ENCODE results near the gene SYNGR2.
"Not testable (repeated sequence)": the region's sequence is repeated elsewhere in the genome, so short reads cannot be mapped to it uniquely, and the experiment has no call there.

The SYNGR2 gene

DNA sequence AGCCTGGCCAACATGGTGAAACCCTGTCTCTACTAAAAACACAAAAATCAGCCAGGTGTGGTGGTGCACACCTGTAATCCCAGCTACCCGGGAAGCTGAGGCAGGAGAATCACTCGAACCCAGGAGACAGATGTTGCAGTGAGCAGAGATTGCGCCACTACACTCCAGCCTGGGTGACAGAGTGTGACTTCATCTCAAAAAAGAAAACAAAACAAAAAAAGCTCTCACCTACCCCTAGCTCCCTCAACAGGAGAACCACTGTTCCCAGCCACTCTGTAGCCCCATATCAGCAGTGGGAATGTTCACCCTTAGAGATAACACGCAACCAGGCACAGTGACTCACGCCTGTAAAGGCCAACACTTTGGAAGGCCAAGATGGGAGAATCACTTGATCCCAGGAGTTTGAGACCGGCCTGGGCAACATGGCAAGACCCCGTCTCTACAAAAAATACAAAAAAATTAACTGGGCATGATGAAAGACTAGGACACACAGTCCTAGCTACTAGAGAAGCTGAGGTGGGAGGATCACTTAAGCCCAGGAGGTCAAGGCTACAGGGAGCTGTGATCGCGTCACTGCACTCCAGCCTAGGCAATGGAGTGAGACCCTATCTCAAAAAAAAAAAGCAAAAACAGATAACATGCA is 32.4 kb upstream of the SYNGR2 start:
- CTCF ChIA-PET = interaction anchor here (0.8 to 6.2 kb wide), 14 partner anchors 8 to 286 kb away, joined by 3 to 48 read pairs (median 10); partner anchors contain the start of genes SYNGR2 and TMC6
- DNase-seq (ENCODE audit: extremely low spot score) = no peak

GRCh38 chr17:78137392-78138203 is 30.8 kb upstream of the SYNGR2 start:
- DNase-seq (ENCODE audit: extremely low spot score) = no peak
- POLR2A ChIA-PET = interaction anchor here (1.0 kb wide), 1 partner anchor 38 kb away, joined by 4 read pairs; no protein-coding TSS in a partner anchor
- CTCF ChIA-PET = interaction anchor here (0.7 to 6.2 kb wide), 20 partner anchors 9 to 244 kb away, joined by 3 to 48 read pairs (median 4); partner anchors contain the start of genes C17orf99 and TMC6
- peak; percentile 67 for TF ChIP-seq CTCF (IDR thresholded peaks at IDR 0.05; ENCODE audit: control extremely low read depth, extremely low read depth, low read depth, missing control alignments)

More for the DNA sequence above, 32.4 kb upstream of the SYNGR2 start:
- POLR2A ChIA-PET = interaction anchor here (0.5 to 0.6 kb wide), 2 partner anchors 30 to 52 kb away, joined by 3 to 7 read pairs; no protein-coding TSS in a partner anchor
- no peak for TF ChIP-seq CTCF (IDR thresholded peaks at IDR 0.05; ENCODE audit: control extremely low read depth, extremely low read depth, low read depth, missing control alignments)

DNA sequence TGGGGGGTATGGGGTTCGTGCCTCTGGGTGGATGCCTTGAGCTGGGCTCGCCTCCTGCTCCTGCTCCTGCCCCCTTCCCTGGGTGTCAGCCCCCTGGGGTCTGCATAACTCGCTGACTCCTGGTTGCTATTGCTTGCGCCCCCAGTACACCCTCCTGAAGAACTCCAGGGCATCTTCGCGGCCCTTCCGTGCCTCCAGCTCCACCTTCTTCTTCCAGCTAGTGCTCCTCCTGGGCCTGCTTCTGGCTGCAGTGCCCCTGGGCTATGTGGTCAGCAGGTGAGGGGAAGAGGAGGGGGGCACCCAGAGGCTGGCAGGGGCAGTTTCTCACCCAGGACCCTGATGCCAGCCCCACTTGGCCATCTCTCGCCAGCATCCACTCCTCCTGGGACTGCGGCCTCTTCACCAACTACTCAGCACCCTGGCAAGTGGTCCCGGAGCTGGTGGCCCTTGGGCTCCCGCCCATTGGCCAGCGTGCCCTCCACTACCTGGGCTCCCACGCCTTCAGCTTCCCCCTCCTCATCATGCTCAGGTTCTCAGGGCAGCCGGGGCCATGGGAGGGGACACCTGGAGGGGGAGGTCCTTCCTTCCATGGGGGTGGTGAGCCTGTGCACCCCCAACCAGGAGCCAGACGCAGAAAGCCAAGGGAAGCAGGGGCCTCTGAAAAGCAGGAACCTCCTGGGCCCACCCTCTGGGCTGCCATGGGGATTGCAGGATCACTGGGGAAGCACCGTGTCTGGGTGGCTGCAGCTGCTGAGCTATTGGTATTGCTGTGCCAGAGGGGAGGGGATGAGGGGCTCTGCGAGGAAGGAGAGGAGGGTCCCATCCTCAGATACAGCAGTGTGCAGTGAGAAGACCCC is 29.9 kb upstream of the SYNGR2 start:
- ChIA-PET POLR2A (interaction anchor here (1.0 kb wide), 1 partner anchor 37 kb away, joined by 4 read pairs; no protein-coding TSS in a partner anchor), CTCF (interaction anchor here (0.7 to 6.2 kb wide), 15 partner anchors 8 to 243 kb away, joined by 3 to 48 read pairs (median 4); partner anchors contain the start of genes C17orf99 and TMC6)
- no peak for TF ChIP-seq CTCF (IDR thresholded peaks at IDR 0.05; ENCODE audit: control extremely low read depth, extremely low read depth, low read depth, missing control alignments)
- no peak for DNase-seq (ENCODE audit: extremely low spot score)

DNA sequence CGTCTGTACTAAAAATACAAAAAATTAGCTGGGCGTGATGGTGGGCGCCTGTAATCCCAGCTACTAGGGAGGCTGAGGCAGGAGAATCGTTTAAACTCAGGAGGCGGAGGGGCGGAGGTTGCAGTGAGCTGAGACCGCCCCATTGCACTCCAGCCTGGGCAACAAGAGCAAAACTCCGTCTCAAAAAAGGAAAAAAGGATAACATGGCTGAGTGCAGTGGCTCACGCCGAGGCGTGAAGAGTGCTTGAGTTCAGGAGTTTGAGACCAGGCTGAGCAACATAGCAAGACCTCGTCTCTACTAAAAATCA is 28.6 kb upstream of the SYNGR2 start:
- POLR2A ChIA-PET = interaction anchor here (0.5 to 1.2 kb wide), 3 partner anchors 9 to 122 kb away, joined by 3 to 4 read pairs (median 4); partner anchors contain the start of gene TMC8
- CTCF ChIA-PET = interaction anchor here (1.0 to 4.0 kb wide), 4 partner anchors 13 to 111 kb away, joined by 4 to 14 read pairs (median 6); no protein-coding TSS in a partner anchor
- DNase-seq (ENCODE audit: extremely low spot score) = not testable (repeated sequence)

GRCh38 chr17:78140169-78141051 is 28.0 kb upstream of the SYNGR2 start:
- CTCF ChIA-PET = interaction anchor here (1.0 to 4.0 kb wide), 5 partner anchors 12 to 111 kb away, joined by 3 to 14 read pairs (median 4); no protein-coding TSS in a partner anchor
- POLR2A ChIA-PET = interaction anchor here (0.5 to 1.2 kb wide), 5 partner anchors 10 to 672 kb away, joined by 3 to 4 read pairs (median 4); partner anchors contain the start of gene TMC8

More at GRCh38 chr17:78140169-78141051, 28.0 kb upstream of the SYNGR2 start:
- no peak for TF ChIP-seq CTCF (IDR thresholded peaks at IDR 0.05; ENCODE audit: control extremely low read depth, extremely low read depth, low read depth, missing control alignments)
- DNase-seq (ENCODE audit: extremely low spot score) = peak; percentile 97

Data from GM10248 (cell line).